Nephron progenitor cell (in vitro differentiated cells): Measurements from ENCODE around the gene INTS13.
"Not testable (repeated sequence)": the region's sequence is repeated elsewhere in the genome, so short reads cannot be mapped to it uniquely, and the experiment has no call there.

Experiments
- DNase-seq: peaks from one replicate; pipeline ENCODE4 v3.0.0; 2021
- H3K27ac Mint-ChIP-seq: 2 replicates; pipeline ENCODE4 v1.8.0; 2021; ENCODE audit warnings: mild to moderate bottlenecking, moderate library complexity, mixed read lengths
- H3K27me3 Mint-ChIP-seq: 2 replicates; pipeline ENCODE4 v1.8.0; 2021; ENCODE audit warnings: mild to moderate bottlenecking, low read depth, mixed read lengths; ENCODE audit not compliant: poor library complexity
- H3K36me3 Mint-ChIP-seq: 2 replicates; pipeline ENCODE4 v1.8.0; 2021; ENCODE audit warnings: low read depth, mixed read lengths
- H3K4me1 Mint-ChIP-seq: 2 replicates; pipeline ENCODE4 v1.8.0; 2021; ENCODE audit warnings: mixed read lengths
- H3K4me3 Mint-ChIP-seq: 2 replicates; pipeline ENCODE4 v1.8.0; 2021; ENCODE audit warnings: mild to moderate bottlenecking, moderate library complexity, mixed read lengths
- H3K9me3 Mint-ChIP-seq: 2 replicates; pipeline ENCODE4 v1.8.0; 2021; ENCODE audit warnings: mild to moderate bottlenecking, moderate library complexity, mixed read lengths
- TF ChIP-seq, protein P1 (sequence below): fragments of 200-600 bp; sonication (generic); IDR thresholded peaks from 2 replicates; pipeline ENCODE4 v1.5.0; 2021; ENCODE audit warnings: antibody characterized with exemption

INTS13 gene

DNA sequence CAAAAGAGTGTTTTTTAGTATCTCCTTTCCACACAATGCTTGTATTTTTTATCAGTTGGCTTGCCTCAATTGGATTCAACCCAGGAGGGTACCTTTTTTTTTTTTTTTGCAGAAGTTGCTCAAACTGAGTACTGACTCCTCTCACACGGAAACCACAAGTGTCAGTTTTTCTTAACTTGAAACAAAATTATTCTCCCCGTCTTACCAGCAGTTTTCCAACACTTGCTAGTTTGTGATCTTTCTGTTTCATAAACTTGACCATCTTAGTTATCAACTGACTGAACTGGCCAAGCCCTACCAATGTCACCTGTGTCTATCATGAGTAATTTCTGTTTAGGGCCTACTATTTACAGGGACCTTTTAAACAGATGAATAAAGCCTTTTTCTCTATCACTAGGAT, 70.7 kb downstream of the INTS13 start:
- H3K4me3 Mint-ChIP-seq, result no peak overlapping the region
- peaks cover 2% of the 10 kb centered on the region for H3K9me3 Mint-ChIP-seq
- TF ChIP-seq, protein P1, sequence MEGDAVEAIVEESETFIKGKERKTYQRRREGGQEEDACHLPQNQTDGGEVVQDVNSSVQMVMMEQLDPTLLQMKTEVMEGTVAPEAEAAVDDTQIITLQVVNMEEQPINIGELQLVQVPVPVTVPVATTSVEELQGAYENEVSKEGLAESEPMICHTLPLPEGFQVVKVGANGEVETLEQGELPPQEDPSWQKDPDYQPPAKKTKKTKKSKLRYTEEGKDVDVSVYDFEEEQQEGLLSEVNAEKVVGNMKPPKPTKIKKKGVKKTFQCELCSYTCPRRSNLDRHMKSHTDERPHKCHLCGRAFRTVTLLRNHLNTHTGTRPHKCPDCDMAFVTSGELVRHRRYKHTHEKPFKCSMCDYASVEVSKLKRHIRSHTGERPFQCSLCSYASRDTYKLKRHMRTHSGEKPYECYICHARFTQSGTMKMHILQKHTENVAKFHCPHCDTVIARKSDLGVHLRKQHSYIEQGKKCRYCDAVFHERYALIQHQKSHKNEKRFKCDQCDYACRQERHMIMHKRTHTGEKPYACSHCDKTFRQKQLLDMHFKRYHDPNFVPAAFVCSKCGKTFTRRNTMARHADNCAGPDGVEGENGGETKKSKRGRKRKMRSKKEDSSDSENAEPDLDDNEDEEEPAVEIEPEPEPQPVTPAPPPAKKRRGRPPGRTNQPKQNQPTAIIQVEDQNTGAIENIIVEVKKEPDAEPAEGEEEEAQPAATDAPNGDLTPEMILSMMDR, result no peak
- H3K4me1 Mint-ChIP-seq, result peaks cover 12% of the 10 kb centered on the region
- peaks cover 8% of the 10 kb centered on the region for H3K27me3 Mint-ChIP-seq
- H3K36me3 Mint-ChIP-seq, result no peaks in the 10 kb centered on the region
- DNase-seq, result no peak
- H3K27ac Mint-ChIP-seq, result no peak overlapping the region

DNA sequence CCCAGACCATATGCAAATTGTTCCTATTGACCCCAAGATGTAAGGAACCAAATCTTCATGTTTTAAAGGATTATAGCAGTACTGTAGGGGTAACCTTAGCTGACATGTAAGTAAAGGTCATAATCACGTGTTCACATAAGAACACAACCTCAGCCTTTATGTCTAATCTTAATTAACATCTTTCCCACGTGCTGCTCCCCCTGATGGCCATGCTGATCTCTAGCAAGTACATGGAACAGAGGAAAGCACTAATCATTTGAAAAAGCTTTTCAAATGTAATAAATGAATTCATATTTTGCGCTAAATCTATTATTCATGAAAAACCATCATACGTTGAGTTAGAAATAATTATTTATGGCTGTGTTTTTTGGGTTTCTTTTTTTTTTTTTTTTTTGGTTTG, 74.3 kb downstream of the INTS13 start:
- Mint-ChIP-seq H3K9me3 (peaks cover 6% of the 10 kb centered on the region), H3K27ac (no peak overlapping the region), H3K4me3 (no peak overlapping the region), H3K27me3 (peaks cover 3% of the 10 kb centered on the region), H3K36me3 (no peaks in the 10 kb centered on the region), H3K4me1 (no peaks in the 10 kb centered on the region)
- TF ChIP-seq, protein P1, result no peak
- no peak for DNase-seq

DNA sequence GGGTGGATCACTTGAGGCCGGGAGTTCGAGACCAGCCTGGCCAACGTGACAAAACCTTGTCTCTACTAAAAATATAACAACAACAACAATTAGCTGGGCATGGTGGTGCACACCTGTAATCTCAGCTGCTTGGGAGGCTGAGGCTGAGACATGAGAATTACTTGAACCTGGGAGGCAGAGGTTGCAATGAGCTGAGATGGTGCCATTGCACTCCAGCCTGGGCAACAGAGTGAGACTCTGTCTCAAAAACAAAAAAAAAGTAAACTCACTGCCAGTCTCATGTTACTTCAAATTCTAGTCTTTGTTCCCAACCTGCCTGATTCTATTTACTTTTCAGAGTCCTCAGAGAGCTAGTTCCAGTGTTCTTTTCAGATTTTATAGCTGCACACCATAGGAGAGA, 75.0 kb downstream of the INTS13 start:
- not testable (repeated sequence) for H3K4me1 Mint-ChIP-seq, H3K4me3 Mint-ChIP-seq, DNase-seq, H3K27me3 Mint-ChIP-seq, H3K36me3 Mint-ChIP-seq, H3K9me3 Mint-ChIP-seq
- peak overlapping the region; percentile 92 for H3K27ac Mint-ChIP-seq

DNA sequence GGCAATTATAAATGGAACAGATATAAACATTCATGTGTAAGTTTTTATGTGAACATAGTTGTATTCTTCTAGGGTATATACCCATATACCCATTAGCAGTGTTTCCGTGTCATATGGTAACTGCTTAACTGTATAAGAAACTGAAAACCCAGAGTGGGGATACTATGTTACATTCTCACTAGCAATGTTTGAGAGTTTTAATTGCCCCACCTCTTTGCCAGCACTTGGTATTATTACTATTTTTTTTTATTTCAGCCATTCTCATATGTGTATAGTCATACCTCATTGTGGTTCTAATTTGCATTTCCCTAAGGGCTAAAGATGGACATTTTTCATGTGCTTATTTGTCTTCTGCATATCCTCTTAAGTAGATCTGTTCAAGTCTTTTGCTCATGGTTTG, 76.1 kb downstream of the INTS13 start:
- H3K27ac Mint-ChIP-seq, result no peak overlapping the region
- no peak for DNase-seq
- no peaks in the 10 kb centered on the region for H3K36me3 Mint-ChIP-seq
- peaks cover 6% of the 10 kb centered on the region for H3K9me3 Mint-ChIP-seq
- no peaks in the 10 kb centered on the region for H3K4me1 Mint-ChIP-seq
- TF ChIP-seq, protein P1, result no peak
- H3K4me3 Mint-ChIP-seq, result no peak overlapping the region
- peaks cover 3% of the 10 kb centered on the region for H3K27me3 Mint-ChIP-seq

DNA sequence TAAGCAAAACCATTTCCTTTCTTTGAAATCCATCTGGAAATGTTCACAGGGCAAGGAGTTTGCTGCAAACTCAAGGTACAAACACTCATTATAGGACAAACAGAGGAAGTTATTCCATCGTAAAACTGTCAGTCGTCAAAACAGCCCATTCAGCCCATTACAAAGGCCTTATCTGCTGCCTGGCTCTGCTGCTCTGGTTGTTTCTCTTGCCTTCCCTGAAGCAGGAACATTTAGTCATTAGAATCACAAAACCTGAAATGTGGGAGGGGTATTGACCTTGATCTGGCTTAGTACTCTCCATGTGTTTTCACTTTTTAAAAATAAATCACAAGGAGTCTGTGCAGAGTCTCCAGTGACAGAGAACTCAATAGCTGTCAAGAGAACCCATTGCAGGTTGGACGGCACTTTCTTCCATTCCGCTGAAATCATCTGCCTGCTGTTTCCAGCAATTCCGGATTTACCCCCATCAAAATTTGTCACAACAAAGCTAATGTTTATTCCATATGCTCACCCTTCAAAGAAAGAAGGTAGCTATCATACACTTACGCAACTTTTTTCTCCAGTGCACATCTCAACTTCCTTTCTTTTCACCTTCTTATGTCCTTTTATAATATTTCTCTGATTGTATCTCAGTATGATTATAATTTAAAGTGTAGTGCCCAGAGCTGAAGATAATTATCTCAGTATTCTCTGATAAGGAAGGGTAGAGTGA, 80.2 kb downstream of the INTS13 start:
- Mint-ChIP-seq H3K4me1 (no peaks in the 10 kb centered on the region), H3K4me3 (no peak overlapping the region), H3K9me3 (peaks cover 6% of the 10 kb centered on the region), H3K36me3 (no peaks in the 10 kb centered on the region), H3K27me3 (peaks cover 3% of the 10 kb centered on the region), H3K27ac (no peak overlapping the region)
- TF ChIP-seq, protein P1, result no peak
- DNase-seq, result no peak

DNA sequence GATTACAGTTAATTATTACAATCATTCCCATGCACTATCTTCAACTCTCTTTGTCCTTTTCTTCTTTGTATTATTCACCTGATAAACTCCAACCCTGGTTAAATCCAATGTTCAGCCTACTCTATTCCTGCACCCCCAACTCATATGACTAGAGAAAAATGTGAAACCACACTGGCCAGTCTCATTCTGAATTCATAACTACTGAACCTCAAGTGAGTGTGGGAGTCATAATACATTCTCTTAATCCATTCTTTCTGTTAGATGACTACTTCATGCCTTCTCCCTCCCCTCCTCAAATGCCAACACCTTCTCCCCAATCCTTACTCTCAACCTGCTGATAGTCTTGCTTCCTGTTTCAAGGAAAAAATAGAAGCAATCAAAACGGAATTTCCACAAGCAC, 82.4 kb downstream of the INTS13 start:
- no peaks in the 10 kb centered on the region for H3K27me3 Mint-ChIP-seq
- no peaks in the 10 kb centered on the region for H3K4me1 Mint-ChIP-seq
- TF ChIP-seq, protein P1, result no peak
- H3K36me3 Mint-ChIP-seq, result no peaks in the 10 kb centered on the region
- no peaks in the 10 kb centered on the region for H3K9me3 Mint-ChIP-seq
- no peak overlapping the region for H3K4me3 Mint-ChIP-seq
- no peak for DNase-seq
- H3K27ac Mint-ChIP-seq, result no peak overlapping the region
